ENCODE data around the gene GFER.
A peak's percentile ranks its signal among the peaks of the same experiment; 100 is the strongest.

The GFER gene

DNA sequence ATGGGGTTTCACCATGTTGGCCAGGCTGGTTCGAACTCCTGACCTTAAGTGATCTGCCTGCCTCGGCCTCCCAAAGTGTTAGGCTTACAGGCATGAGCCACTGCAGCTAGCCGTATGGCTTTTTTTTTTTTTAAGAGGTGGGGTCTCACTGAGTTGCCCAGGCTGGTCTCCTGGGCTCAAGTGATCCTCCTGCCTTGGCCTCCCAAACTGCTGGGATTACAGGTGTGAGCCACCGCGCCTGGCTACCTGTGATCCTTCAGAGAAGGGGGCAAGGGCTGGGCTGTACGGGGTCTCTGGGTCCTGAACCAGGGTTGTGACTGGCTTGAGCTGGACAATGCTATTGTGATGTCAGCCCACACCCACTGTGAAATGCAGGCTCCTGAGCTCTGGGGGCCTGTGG, 17.5 kb upstream of the GFER start, which contains the start of gene RNF151:
Gene RNF151, plus strand, starts transcription at position 397 of the 400 bp plus-strand sequence. CDS start 26 bp downstream, outside the sequence.
- TF ChIP-seq, protein P1, sequence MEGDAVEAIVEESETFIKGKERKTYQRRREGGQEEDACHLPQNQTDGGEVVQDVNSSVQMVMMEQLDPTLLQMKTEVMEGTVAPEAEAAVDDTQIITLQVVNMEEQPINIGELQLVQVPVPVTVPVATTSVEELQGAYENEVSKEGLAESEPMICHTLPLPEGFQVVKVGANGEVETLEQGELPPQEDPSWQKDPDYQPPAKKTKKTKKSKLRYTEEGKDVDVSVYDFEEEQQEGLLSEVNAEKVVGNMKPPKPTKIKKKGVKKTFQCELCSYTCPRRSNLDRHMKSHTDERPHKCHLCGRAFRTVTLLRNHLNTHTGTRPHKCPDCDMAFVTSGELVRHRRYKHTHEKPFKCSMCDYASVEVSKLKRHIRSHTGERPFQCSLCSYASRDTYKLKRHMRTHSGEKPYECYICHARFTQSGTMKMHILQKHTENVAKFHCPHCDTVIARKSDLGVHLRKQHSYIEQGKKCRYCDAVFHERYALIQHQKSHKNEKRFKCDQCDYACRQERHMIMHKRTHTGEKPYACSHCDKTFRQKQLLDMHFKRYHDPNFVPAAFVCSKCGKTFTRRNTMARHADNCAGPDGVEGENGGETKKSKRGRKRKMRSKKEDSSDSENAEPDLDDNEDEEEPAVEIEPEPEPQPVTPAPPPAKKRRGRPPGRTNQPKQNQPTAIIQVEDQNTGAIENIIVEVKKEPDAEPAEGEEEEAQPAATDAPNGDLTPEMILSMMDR (IDR thresholded peaks at IDR 0.05; ENCODE audit: low read depth, low read length): no peak
- peak within 1 kb of the TSS; percentile 96 for H3K4me3 ChIP-seq (ENCODE audit: low read depth, low read length)

DNA sequence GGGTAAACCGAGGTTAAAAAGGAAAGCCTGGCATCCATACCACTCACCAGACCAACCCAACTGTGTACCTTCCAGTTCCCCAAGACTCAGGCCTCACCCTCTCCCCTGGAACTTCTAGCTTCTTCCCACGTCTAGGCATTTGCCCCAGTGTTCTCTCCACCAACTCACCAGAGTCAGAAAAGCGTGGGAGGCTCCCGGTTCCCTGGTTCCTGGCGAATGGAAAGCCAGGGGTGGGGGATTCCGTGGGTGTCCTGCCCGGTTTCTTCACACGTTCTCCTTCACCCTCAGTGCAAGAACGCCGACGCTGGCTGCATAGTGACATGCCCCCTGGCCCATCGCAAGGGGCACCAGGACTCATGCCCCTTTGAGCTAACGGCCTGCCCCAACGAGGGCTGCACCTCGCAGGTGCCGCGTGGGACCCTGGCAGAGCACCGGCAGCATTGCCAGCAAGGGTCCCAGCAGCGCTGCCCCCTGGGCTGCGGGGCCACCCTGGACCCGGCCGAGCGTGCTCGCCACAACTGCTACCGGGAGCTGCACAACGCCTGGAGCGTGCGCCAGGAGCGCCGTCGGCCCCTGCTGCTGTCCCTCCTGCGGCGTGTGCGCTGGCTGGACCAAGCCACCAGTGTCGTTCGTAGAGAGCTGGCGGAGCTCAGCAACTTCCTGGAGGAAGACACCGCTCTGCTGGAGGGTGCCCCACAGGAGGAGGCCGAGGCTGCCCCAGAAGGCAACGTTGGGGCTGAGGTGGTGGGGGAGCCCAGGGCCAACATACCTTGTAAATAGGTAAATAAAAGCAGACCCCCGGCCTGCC, 15.6 kb upstream of the GFER start:
- TF ChIP-seq, protein P1 (IDR thresholded peaks at IDR 0.05; ENCODE audit: low read depth, low read length): no peak
- no peak overlapping the region for H3K4me3 ChIP-seq (ENCODE audit: low read depth, low read length)

DNA sequence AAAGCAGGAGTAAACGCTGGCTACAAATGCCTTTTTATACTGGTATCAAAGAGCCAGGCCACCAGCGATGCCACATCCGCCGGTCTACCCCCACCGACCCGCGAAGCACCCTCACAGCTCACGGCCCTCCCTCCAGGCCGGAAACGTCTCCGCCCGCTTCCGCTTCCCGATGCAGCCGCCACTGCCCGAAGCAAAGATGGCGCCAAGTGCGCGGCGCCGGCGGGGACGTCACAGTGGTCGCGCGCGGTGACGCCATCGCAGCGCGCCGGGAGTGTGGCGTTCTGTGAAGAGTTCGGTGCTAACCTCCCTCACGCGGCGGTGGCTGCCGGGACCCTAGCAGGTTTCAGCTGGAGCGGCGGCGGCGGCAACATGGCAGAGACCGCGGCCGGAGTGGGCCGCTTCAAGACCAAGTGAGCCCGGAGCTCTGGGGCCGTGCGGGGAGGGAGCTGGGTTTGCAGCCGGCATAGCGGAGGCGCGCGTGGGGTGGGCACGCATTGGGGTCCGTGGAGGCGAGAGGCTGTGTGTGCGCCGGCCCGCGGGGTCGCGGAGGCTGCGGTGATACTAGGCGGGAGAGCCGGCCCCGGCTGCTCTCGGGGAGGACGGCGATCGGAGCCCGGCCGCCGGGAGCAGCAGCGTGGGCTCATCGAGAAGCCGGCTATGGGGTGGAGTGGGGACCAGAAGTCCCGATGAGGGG, 12.1 kb upstream of the GFER start, which contains the start of gene TBL3:
Gene TBL3, plus strand, starts transcription at position 258 of the 694 bp plus-strand sequence. Its CDS starts 112 bp downstream, at position 370.
- H3K4me3 ChIP-seq (ENCODE audit: low read depth, low read length): peak within 1 kb of the TSS; percentile 93
- TF ChIP-seq, protein P1 (IDR thresholded peaks at IDR 0.05; ENCODE audit: low read depth, low read length): no peak

DNA sequence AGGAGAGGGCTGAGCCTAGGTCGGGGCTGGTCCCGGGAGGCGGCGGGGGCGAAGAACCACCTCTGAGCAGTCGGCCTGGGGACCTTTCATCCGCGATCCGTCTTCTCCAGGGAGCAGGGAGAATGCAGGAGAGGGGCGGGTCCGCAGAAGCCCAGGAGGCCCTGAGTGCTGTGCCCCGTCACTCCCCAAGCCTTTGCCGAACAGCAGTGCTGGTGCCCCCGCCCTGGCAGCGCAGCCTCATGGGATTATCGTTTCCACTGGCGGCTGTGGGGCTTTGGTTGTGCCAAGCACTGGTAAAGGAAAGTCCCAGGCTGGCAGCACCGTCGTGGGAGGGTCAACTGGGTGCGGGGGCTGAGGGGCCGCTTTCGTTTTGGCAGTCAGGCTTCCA, 11.5 kb upstream of the GFER start:
- H3K4me3 ChIP-seq (ENCODE audit: low read depth, low read length): peak overlapping the region; percentile 93
- TF ChIP-seq, protein P1 (IDR thresholded peaks at IDR 0.05; ENCODE audit: low read depth, low read length): no peak

DNA sequence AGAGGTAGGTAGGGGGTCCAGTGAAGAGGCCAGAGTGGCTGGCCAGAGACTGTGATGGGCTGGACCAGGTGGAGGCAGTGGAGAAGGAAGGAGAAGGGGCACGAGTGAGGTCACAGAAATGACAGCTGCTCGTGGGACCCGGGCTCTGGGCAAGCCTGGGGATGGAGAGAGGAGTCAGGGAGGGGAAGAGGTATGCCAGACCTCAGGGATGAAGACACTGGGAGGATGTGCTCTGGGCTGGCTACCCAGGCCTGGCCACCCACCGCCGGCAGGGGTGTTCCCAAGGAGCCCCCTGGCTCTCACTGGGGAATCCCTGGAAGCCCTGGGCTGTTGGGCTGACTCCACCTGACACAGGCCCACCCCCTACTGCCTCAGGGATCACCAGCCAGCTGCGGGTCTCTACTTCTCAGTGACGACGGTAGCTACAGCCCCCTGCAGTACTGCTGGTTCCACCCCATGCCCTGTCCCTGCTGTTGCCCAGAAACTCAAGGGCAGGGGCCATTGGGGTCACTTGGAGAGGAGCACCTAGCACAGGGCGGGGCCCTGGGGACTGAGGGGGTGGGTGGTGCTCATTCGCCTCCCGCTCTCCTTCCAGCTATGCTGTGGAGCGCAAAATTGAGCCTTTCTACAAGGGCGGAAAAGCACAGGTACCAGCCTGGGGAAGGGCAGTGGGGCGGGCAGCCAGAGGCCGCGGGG, 10.4 kb upstream of the GFER start:
- H3K4me3 ChIP-seq (ENCODE audit: low read depth, low read length): no peak overlapping the region
- TF ChIP-seq, protein P1 (IDR thresholded peaks at IDR 0.05; ENCODE audit: low read depth, low read length): no peak

DNA sequence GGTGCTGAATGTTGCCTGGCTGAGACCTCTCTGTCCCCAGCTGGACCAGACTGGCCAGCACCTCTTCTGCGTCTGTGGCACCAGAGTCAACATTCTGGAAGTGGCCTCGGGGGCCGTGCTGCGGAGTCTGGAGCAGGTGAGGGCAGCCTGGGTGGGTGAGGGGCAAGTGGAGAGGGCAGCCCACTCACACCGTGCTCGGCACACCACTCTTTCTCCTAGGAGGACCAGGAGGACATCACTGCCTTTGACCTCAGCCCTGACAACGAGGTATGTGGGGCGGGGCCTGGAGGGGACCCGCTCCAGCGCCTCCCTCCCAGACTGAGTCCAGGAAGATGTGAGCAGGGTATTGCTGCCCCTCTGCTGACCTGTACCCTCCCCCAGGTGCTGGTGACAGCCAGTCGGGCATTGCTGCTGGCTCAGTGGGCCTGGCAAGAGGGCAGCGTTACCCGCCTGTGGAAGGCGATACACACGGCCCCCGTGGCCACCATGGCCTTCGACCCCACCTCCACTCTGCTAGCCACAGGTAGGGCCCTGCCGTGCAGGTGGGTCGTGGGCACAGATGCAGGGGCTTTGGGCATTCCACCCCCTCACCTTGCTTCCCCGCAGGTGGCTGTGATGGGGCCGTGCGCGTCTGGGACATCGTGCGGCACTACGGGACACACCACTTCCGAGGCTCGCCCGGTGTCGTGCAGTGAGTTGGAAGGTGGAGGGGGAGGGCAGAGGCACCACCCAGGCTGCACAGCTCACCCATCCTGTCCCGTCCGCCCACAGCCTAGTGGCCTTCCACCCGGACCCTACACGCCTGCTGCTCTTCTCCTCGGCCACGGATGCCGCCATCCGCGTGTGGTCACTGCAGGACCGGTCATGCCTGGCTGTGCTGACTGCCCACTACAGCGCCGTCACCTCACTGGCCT, 9.6 kb upstream of the GFER start:
- TF ChIP-seq, protein P1 (IDR thresholded peaks at IDR 0.05; ENCODE audit: low read depth, low read length): no peak
- H3K4me3 ChIP-seq (ENCODE audit: low read depth, low read length): no peak overlapping the region
